ENCODE data around the gene GRID1.

Gene GRID1

DNA sequence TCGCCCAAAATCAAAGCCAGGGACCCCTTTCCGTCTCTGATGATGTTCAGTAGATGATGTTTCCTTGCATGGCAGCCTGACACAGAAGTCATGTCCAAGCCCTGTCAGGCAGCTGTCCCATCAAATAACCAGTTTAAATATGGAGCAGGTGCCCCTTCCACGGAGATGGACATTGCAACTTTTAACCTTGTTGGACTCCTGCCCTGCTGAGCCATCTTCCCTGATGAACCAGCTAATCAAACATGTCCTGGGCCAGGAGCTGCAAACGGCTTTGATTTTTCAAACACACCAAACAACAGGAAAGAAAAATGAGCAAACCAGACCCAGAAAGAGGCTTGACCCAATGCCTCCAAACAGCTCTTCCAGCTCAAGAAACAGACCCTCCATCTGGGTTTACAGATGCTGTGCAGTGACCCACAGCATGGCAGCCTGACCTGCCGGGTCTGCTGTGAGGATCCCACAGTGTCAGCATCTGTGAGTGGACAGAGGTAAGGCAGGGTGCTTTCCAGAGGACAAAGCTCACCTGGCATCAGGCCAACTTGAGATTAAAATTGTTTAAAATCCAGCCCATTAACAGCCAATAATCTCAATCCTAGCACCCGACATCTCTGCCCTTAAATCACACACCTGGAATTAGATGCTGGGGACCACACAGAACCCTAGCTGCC is 372.6 kb downstream of the GRID1 start:
- no peak overlapping the region for H3K27ac ChIP-seq
- TF ChIP-seq, protein P1, sequence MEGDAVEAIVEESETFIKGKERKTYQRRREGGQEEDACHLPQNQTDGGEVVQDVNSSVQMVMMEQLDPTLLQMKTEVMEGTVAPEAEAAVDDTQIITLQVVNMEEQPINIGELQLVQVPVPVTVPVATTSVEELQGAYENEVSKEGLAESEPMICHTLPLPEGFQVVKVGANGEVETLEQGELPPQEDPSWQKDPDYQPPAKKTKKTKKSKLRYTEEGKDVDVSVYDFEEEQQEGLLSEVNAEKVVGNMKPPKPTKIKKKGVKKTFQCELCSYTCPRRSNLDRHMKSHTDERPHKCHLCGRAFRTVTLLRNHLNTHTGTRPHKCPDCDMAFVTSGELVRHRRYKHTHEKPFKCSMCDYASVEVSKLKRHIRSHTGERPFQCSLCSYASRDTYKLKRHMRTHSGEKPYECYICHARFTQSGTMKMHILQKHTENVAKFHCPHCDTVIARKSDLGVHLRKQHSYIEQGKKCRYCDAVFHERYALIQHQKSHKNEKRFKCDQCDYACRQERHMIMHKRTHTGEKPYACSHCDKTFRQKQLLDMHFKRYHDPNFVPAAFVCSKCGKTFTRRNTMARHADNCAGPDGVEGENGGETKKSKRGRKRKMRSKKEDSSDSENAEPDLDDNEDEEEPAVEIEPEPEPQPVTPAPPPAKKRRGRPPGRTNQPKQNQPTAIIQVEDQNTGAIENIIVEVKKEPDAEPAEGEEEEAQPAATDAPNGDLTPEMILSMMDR (conservative IDR thresholded peaks at IDR 0.05), result no peak

DNA sequence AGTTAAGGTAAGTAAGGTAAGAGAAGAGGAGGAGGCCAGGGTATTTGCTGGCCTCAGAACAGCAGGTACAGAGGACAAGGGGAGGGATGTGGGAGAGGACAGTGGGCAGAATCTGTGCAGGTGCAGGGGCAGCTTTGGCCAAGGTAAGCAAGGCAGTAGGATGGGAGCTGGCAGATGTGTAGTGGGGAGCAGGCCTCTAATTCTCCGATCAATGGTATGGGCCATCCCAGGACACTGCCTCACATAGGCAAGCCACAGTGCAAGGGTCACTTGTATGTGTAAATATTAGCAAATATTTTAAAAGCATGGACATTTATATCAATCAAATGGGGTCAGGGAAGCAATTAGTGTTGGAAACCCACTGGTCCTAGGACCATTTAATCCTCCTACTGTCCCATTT is 373.5 kb downstream of the GRID1 start:
- TF ChIP-seq, protein P1 (conservative IDR thresholded peaks at IDR 0.05), result no peak
- no peak overlapping the region for H3K27ac ChIP-seq

DNA sequence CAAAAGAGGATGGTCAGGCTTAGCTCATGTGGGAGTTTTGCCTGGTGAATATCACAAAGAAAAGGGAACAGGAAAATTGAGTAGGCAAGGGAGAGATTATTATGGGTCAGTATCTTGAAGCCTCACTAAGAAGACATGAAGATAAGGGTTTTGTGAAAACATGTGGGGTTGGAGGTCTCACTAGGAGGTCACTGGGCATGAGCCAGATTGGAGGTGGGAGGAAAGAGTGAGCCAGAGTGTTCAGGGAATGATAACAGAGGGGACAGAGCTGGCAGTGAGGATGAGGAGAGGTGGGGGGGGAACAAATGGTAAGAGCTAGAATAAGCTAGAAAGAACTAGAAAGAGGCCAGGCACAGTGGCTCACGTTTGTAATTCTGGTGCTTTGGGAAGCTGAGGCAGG is 374.3 kb downstream of the GRID1 start:
- TF ChIP-seq, protein P1 (conservative IDR thresholded peaks at IDR 0.05), result no peak
- H3K27ac ChIP-seq, result no peak overlapping the region

DNA sequence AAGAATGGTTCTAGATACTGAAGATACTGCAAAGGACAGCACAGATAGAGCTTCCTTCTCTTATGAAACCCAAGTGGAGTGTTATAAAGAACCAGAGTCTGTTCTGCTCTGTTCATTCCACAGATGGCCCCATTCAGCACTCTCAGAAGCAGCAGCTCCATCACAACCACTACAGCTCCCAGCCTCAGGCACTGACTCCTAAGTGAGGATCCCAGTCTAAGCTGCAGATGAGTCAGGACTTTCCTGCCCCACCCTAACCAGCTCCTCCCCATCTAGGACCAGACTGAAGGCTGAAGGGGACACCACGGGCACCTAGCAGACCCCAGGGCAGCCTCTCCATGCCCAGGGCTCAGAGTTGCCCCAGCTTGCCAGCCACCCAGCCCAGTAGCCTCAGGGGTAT is 379.8 kb downstream of the GRID1 start:
- H3K27ac ChIP-seq, result no peak overlapping the region
- TF ChIP-seq, protein P1 (conservative IDR thresholded peaks at IDR 0.05), result no peak

DNA sequence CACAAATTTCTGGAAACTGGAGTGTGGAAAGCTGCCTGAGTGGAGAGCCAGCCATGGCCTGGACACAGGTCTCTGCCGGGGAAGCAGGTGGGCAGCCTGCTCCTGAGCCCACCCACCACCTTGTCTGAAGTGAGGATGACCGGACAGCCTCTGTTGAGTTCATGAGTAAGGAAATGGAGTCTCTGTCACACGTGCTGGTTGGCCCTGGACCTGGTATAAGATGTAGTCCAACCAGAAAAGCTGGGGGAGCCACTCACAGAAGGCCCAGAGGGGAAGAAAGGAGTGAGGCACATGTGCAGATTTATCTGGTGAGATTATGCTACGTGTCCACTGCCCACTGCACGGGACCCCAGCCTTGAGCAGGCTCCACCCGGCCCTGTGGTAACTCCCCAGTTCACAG is 383.5 kb downstream of the GRID1 start:
- no peak overlapping the region for H3K27ac ChIP-seq
- TF ChIP-seq, protein P1 (conservative IDR thresholded peaks at IDR 0.05), result no peak

DNA sequence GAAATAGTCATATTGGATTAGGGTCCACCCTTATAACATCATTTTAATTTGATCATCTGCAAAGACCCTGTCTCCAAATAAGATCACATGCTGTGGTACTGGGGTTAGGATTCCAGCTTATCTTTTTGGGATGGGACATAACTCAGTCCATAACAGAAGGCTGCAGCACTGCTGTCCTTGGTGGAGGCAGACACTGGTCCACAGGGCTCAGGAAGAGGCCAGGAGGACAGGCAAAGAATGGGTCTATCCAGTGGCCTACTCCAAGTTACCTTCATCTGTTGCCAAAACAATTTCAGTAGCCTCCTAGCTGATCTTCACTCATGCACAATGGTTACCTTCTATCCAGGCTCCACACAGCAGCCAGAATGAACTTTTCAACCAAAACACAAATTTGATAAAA is 387.0 kb downstream of the GRID1 start:
- no peak overlapping the region for H3K27ac ChIP-seq
- TF ChIP-seq, protein P1 (conservative IDR thresholded peaks at IDR 0.05), result no peak

DNA sequence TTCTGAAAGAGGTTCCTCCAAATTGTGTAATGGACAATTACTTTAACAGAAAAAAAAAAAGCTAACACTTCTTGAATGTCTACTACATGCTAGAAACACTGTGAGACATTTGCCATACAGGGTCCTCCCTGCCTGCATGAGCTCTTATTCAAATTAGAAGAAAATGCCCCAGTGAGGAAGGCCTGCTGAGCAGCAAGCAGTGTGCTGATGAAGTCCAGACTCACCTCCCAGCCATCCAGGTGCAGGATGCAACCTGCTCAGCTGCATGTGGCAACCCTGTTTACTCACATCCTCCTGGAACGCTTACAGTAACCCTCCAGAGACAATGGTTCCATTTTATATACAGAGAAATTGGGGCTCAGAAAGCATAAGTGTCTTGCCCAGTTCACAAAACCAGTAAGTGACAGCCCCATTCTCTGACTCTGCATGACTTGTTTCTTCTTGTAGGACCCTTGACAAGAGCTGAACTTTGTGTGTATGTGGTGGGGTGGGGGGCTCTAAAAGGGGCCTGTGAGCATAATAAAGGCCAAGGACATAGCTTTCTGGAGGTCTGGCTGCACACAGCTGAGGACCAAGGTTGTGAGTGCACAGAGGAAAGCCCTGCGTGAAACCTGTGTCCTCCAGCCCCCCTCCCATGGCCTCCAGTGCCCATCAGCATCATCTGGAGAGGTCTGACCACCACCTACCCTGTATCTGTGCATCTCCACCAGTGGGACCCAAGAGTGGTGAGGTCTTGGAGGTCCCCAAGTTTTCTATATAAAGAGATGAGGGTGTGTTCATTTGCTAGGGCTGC is 387.8 kb downstream of the GRID1 start:
- H3K27ac ChIP-seq, result no peak overlapping the region
- TF ChIP-seq, protein P1 (conservative IDR thresholded peaks at IDR 0.05), result no peak
